Smooth muscle cell (in vitro differentiated cells): Measurements from ENCODE around the gene KLHL3. TPM values are rescaled to one million over a fixed set of nuclear protein-coding genes. Genes with fewer than 3 reads are reported as not detected.

Source experiments
- DNase-seq: peaks from one replicate; lab custom pipeline; 2025; ENCODE audit not compliant: unreplicated experiment; lab: John Stamatoyannopoulos, UW
- H2AFZ ChIP-seq: fragments of 200-600 bp; sonication (generic); 2 replicates; pipeline ENCODE4 v1.6.0; 2016; ENCODE audit warnings: antibody characterized with exemption, low read depth, mild to moderate bottlenecking
- H3F3A ChIP-seq: fragments of 200-600 bp; sonication (generic); 2 replicates; pipeline ENCODE4 v1.6.0; 2017; ENCODE audit warnings: antibody characterized with exemption, low read depth
- H3K27ac ChIP-seq: fragments of 200-600 bp; sonication (generic); 2 replicates; pipeline ENCODE4 v1.5.1; 2016; ENCODE audit warnings: low read depth, mild to moderate bottlenecking
- H3K27me3 ChIP-seq: fragments of 200-600 bp; sonication (generic); 2 replicates; pipeline ENCODE4 v1.6.1; 2016; ENCODE audit warnings: low read depth, mild to moderate bottlenecking
- H3K36me3 ChIP-seq: fragments of 200-600 bp; sonication (generic); 2 replicates; pipeline ENCODE4 v1.5.1; 2016; ENCODE audit warnings: low read depth
- H3K4me1 ChIP-seq: fragments of 200-600 bp; sonication (generic); 2 replicates; pipeline ENCODE4 v1.5.1; 2016; ENCODE audit warnings: low read depth
- H3K4me2 ChIP-seq: fragments of 200-600 bp; sonication (generic); 2 replicates; pipeline ENCODE4 v1.6.0; 2016; ENCODE audit warnings: mild to moderate bottlenecking
- H3K4me3 ChIP-seq: fragments of 200-600 bp; sonication (generic); 2 replicates; pipeline ENCODE4 v1.5.1; 2016; ENCODE audit warnings: mild to moderate bottlenecking
- H3K79me2 ChIP-seq: fragments of 200-600 bp; sonication (generic); 2 replicates; pipeline ENCODE4 v1.6.0; 2016; ENCODE audit warnings: low read depth, mild to moderate bottlenecking
- H3K9ac ChIP-seq: fragments of 200-600 bp; sonication (generic); 2 replicates; pipeline ENCODE4 v1.6.0; 2016; ENCODE audit warnings: low read depth
- H3K9me3 ChIP-seq: fragments of 200-600 bp; sonication (generic); replicated peaks from 2 replicates; pipeline ENCODE4 v1.5.1; 2016; ENCODE audit warnings: low read depth
- H4K20me1 ChIP-seq: fragments of 200-600 bp; sonication (generic); 2 replicates; pipeline ENCODE4 v1.6.0; 2016; ENCODE audit warnings: low read depth
- CTCF ChIP-seq: fragments of 200-600 bp; sonication (generic); IDR thresholded peaks from 2 replicates; pipeline ENCODE4 v1.5.1; 2017; ENCODE audit warnings: borderline replicate concordance, mild to moderate bottlenecking, antibody characterized with exemption; ENCODE audit not compliant: insufficient read depth, poor library complexity, severe bottlenecking
- WGBS: methylation state at CpG from one replicate; pipeline ENCODE4 v1.1.7; 2016; ENCODE audit warnings: low lambda C conversion rate; 5-methylcytosine and 5-hydroxymethylcytosine counted together
- polyA plus RNA-seq: library from polyadenylated mRNA; unstranded; fragments of >200 nt; fragmentation: Nextera tagmentation; extraction: Ambion mirVana; gene quantifications from 2 replicates; pipeline ENCODE4 v1.2.1, GENCODE V29; 2016
- total RNA-seq: library from RNA; depleted of rRNA; stranded (reverse); fragments of >200 nt; gene quantifications from 2 replicates; pipeline ENCODE4 v1.2.3, GENCODE V29; 2014

Gene KLHL3
- total and polyA plus RNA-seq, 2 experiments from 2014 or later: 3.6 to 9.1 TPM

GRCh38 chr5:137594717-137595116 is 141.2 kb downstream of the KLHL3 start:
- H3K27me3 ChIP-seq: peaks cover 45% of the 10 kb centered on the region
- DNase-seq: no peak
- no peaks in the 10 kb centered on the region for H3K9me3 ChIP-seq
- no peak for TF ChIP-seq CTCF
- H3K4me1 ChIP-seq: no peaks in the 10 kb centered on the region
- H3K4me2 ChIP-seq: no peak overlapping the region
- H3F3A ChIP-seq: no peaks in the 10 kb centered on the region
- WGBS: 48% methylated on average over 2 of the region's 2 CpGs
- no peak overlapping the region for H3K4me3 ChIP-seq
- no peaks in the 10 kb centered on the region for H3K36me3 ChIP-seq
- no peaks in the 10 kb centered on the region for H4K20me1 ChIP-seq
- no peaks in the 10 kb centered on the region for H3K79me2 ChIP-seq
- H3K27ac ChIP-seq: no peak overlapping the region
- H3K9ac ChIP-seq: no peak overlapping the region
- no peak overlapping the region for H2AFZ ChIP-seq

- Histone ChIP-seq H3K36me3 (no peaks in the 10 kb centered on the region), H3K4me3 (no peak overlapping the region), H4K20me1 (no peaks in the 10 kb centered on the region), H3K9me3 (no peaks in the 10 kb centered on the region), H3K9ac (no peak overlapping the region), H3K27me3 (peaks cover 34% of the 10 kb centered on the region), H3F3A (no peaks in the 10 kb centered on the region), H2AFZ (no peak overlapping the region), H3K4me2 (no peak overlapping the region), H3K79me2 (no peaks in the 10 kb centered on the region), H3K4me1 (no peaks in the 10 kb centered on the region), H3K27ac (no peak overlapping the region)
- no peak for DNase-seq
- 93% methylated on average over 3 of the region's 3 CpGs for WGBS
- TF ChIP-seq CTCF: no peak
Observed at GRCh38 chr5:137592317-137592716, 143.6 kb downstream of the KLHL3 start.

GRCh38 chr5:137589185-137589584 is 146.7 kb downstream of the KLHL3 start:
- no peaks in the 10 kb centered on the region for H3K79me2 ChIP-seq
- H3K27me3 ChIP-seq: peaks cover 10% of the 10 kb centered on the region
- no peak for TF ChIP-seq CTCF
- no peak overlapping the region for H3K9ac ChIP-seq
- DNase-seq: no peak
- no peaks in the 10 kb centered on the region for H3K4me1 ChIP-seq
- H3K36me3 ChIP-seq: no peaks in the 10 kb centered on the region
- no peak overlapping the region for H3K27ac ChIP-seq
- no peak overlapping the region for H2AFZ ChIP-seq
- H3K4me2 ChIP-seq: no peak overlapping the region
- H3K4me3 ChIP-seq: no peak overlapping the region
- no peaks in the 10 kb centered on the region for H3F3A ChIP-seq
- no peaks in the 10 kb centered on the region for H3K9me3 ChIP-seq
- H4K20me1 ChIP-seq: no peaks in the 10 kb centered on the region
- 96% methylated on average over 3 of the region's 3 CpGs for WGBS

GRCh38 chr5:137587919-137588318 is 148.0 kb downstream of the KLHL3 start:
- Histone ChIP-seq H3K4me3 (no peak overlapping the region), H3K36me3 (no peaks in the 10 kb centered on the region), H3K4me2 (no peak overlapping the region), H3F3A (no peaks in the 10 kb centered on the region), H3K79me2 (no peaks in the 10 kb centered on the region), H3K4me1 (no peaks in the 10 kb centered on the region), H4K20me1 (no peaks in the 10 kb centered on the region), H3K9me3 (no peaks in the 10 kb centered on the region), H2AFZ (no peak overlapping the region), H3K27ac (no peak overlapping the region), H3K9ac (no peak overlapping the region), H3K27me3 (peaks cover 17% of the 10 kb centered on the region)
- no peak for TF ChIP-seq CTCF
- WGBS: 75% methylated on average over 4 of the region's 4 CpGs
- no peak for DNase-seq
